Mesenchymal stem cell (in vitro differentiated cells and primary cell): ENCODE data around the gene GDF11.
"Not testable (repeated sequence)": the region's sequence is repeated elsewhere in the genome, so short reads cannot be mapped to it uniquely, and the experiment has no call there.

Experiments
- DNase-seq: peaks from one replicate; pipeline ENCODE4 v3.0.0-alpha.2; 2013
- H2AFZ ChIP-seq: one replicate; pipeline ENCODE4 v1.6.1; 2013; ENCODE audit warnings: low read depth, mild to moderate bottlenecking, control low read depth, inconsistent platforms, low read length, moderate library complexity
- H2AK5ac ChIP-seq: 2 replicates; pipeline ENCODE4 v1.6.1; 2013; ENCODE audit warnings: low read length, moderate library complexity, mild to moderate bottlenecking, inconsistent platforms; ENCODE audit not compliant: severe bottlenecking
- H2BK120ac ChIP-seq: one replicate; pipeline ENCODE4 v1.6.1; 2013; ENCODE audit warnings: low read depth, mild to moderate bottlenecking, inconsistent platforms, low read length, moderate library complexity
- H2BK12ac ChIP-seq, 2 experiments: one replicate each; pipeline ENCODE4 v1.6.1; 2013; ENCODE audit warnings: inconsistent platforms in 2 of 2, low read length in 2 of 2, mild to moderate bottlenecking in 2 of 2, moderate library complexity in 2 of 2, control low read depth in 1 of 2
- H2BK15ac ChIP-seq: one replicate; pipeline ENCODE4 v1.6.1; 2013; ENCODE audit warnings: mild to moderate bottlenecking, low read depth, inconsistent platforms; ENCODE audit not compliant: poor library complexity, severe bottlenecking
- H2BK5ac ChIP-seq: 2 replicates; pipeline ENCODE4 v1.6.1; 2013; ENCODE audit warnings: low read depth, mild to moderate bottlenecking, low read length, control low read depth, inconsistent platforms; ENCODE audit not compliant: poor library complexity, severe bottlenecking
- H3K14ac ChIP-seq, 2 experiments: one replicate each; pipeline ENCODE4 v1.6.1; 2013; ENCODE audit warnings: inconsistent platforms in 2 of 2, low read length in 2 of 2, control low read depth in 1 of 2, mild to moderate bottlenecking in 1 of 2, moderate library complexity in 1 of 2
- H3K18ac ChIP-seq, 2 experiments: one replicate each; pipeline ENCODE4 v1.6.1; 2013; ENCODE audit warnings: inconsistent platforms in 2 of 2, low read length in 2 of 2, control low read depth in 1 of 2, low read depth in 1 of 2, mild to moderate bottlenecking in 1 of 2
- H3K23ac ChIP-seq, 2 experiments: one replicate each; pipeline ENCODE4 v1.6.1; 2013; ENCODE audit warnings: inconsistent platforms in 2 of 2, low read length in 2 of 2, mild to moderate bottlenecking in 2 of 2, moderate library complexity in 2 of 2, control low read depth in 1 of 2
- H3K27ac ChIP-seq: 2 replicates; pipeline ENCODE4 v1.5.1; 2013; ENCODE audit warnings: mild to moderate bottlenecking, moderate library complexity, low read length, control low read depth, inconsistent platforms; ENCODE audit not compliant: poor library complexity, severe bottlenecking
- H3K27me3 ChIP-seq, 2 experiments: 2 replicates each; pipeline versions ENCODE4 v1.6.1 to v1.7.0; 2013; ENCODE audit warnings: low read length in 2 of 2, mild to moderate bottlenecking in 2 of 2, moderate library complexity in 2 of 2, control low read depth in 1 of 2, inconsistent platforms in 1 of 2; ENCODE audit not compliant: control insufficient read depth in 1 of 2, insufficient read depth in 1 of 2
- H3K36me3 ChIP-seq, 2 experiments: 2 replicates each; pipeline versions ENCODE4 v1.6.1 to v1.7.0; 2013; ENCODE audit warnings: low read length in 2 of 2, control low read depth in 1 of 2, inconsistent platforms in 1 of 2, low read depth in 1 of 2, mild to moderate bottlenecking in 1 of 2; ENCODE audit not compliant: insufficient read depth in 2 of 2, control insufficient read depth in 1 of 2
- H3K4ac ChIP-seq, 2 experiments: one replicate each; pipeline ENCODE4 v1.6.1; 2013; ENCODE audit warnings: inconsistent platforms in 2 of 2, low read length in 2 of 2, mild to moderate bottlenecking in 2 of 2, moderate library complexity in 2 of 2, control low read depth in 1 of 2, low read depth in 1 of 2
- H3K4me1 ChIP-seq: 2 replicates; pipeline ENCODE4 v1.6.1; 2013; ENCODE audit warnings: low read depth, low read length, control low read depth; ENCODE audit not compliant: control insufficient read depth, insufficient read depth
- H3K4me2 ChIP-seq: 2 replicates; pipeline ENCODE4 v1.6.1; 2013; ENCODE audit warnings: low read length, mild to moderate bottlenecking, inconsistent platforms; ENCODE audit not compliant: poor library complexity, severe bottlenecking
- H3K4me3 ChIP-seq, 2 experiments: 2 replicates each; pipeline versions ENCODE4 v1.5.1 to v1.7.0; 2013; ENCODE audit warnings: low read length in 2 of 2, mild to moderate bottlenecking in 2 of 2, control low read depth in 1 of 2, low read depth in 1 of 2; ENCODE audit not compliant: insufficient read depth in 1 of 2
- H3K79me1 ChIP-seq: replicated peaks from 2 replicates; pipeline ENCODE4 v1.6.1; 2013; ENCODE audit warnings: mild to moderate bottlenecking, control low read depth, low read length, inconsistent platforms; ENCODE audit not compliant: poor library complexity, severe bottlenecking
- H3K9ac ChIP-seq: 2 replicates; pipeline ENCODE4 v1.7.0; 2013; ENCODE audit warnings: mild to moderate bottlenecking, low read length, moderate library complexity
- H3K9me3 ChIP-seq: 2 replicates; pipeline ENCODE4 v1.7.0; 2013; ENCODE audit warnings: mild to moderate bottlenecking, low read length; ENCODE audit not compliant: control insufficient read depth
- H4K8ac ChIP-seq: one replicate; pipeline ENCODE4 v1.6.1; 2013; ENCODE audit warnings: inconsistent platforms, mild to moderate bottlenecking, low read length, moderate library complexity
- H4K91ac ChIP-seq: one replicate; pipeline ENCODE4 v1.6.1; 2013; ENCODE audit warnings: mild to moderate bottlenecking, low read length, inconsistent platforms
- whole genome bisulfite sequencing: methylation state at CpG from one replicate; pipeline ENCODE4 v1.1.7; 2013; ENCODE audit warnings: mixed read lengths; 5-methylcytosine and 5-hydroxymethylcytosine counted together

GDF11 gene

DNA sequence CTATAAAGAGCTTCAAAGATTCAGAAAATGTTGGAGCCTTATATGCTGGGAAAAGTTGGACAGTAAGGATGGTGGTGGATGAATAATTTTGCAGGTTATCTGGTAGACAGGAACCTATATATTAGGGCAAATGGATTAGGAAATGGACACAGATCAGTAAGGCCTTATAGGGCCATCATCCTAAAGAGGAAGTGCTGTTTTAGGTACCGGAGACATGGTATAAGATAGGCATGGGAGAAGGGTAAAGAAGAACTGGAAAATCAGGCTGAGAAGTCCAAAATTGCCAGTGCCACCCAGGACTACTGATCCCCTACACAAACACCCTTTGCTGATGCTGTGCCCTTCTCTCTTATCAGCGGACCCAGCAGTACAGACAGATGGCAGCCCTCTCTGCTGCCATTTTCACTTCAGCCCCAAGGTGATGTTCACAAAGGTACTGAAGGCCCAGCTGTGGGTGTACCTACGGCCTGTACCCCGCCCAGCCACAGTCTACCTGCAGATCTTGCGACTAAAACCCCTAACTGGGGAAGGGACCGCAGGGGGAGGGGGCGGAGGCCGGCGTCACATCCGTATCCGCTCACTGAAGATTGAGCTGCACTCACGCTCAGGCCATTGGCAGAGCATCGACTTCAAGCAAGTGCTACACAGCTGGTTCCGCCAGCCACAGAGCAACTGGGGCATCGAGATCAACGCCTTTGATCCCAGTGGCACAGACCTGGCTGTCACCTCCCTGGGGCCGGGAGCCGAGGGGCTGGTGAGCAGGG, 5.5 kb downstream of the GDF11 start:
- WGBS = 95% methylated on average over 18 of the region's 18 CpGs
- Histone ChIP-seq H3K23ac (peak overlapping the region in 1 of 2 experiments; percentile 54), H2BK15ac (no peak overlapping the region)

DNA sequence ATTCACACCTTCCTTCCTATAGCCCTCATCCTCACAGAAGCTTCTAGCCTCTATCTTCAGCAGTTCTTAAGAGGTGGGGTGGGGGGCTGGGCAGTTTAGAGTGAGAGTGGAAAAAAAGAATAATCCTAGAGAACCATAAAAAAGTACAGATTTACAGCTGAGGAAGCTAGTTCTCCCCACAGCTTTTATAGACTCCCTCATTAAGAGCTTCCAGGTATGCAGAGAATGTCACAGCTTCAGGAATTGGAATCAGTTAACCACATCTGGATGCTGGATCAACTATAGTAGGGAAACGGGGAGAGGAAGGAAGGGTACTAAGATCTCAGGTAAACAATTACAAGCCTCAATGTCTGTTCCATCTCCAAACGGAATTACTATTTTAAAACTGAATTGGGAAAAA, 12.3 kb downstream of the GDF11 start:
- Histone ChIP-seq H3K23ac (no peak overlapping the region), H2AK5ac (no peak overlapping the region), H3K4me3 (no peak overlapping the region), H3K4ac (no peak overlapping the region), H2BK12ac (no peak overlapping the region), H2BK15ac (no peak overlapping the region), H2BK5ac (no peak overlapping the region), H3K9me3 (no peaks in the 10 kb centered on the region), H3K4me2 (no peak overlapping the region), H4K8ac (no peak overlapping the region), H2AFZ (no peak overlapping the region), H4K91ac (no peak overlapping the region), H3K27me3 (no peaks in the 10 kb centered on the region), H3K9ac (no peak overlapping the region), H2BK120ac (no peak overlapping the region), H3K79me1 (peaks cover 20% of the 10 kb centered on the region), H3K27ac (no peak overlapping the region), H3K4me1 (no peaks in the 10 kb centered on the region), H3K18ac (no peak overlapping the region), H3K14ac (no peak overlapping the region), H3K36me3 (peaks cover 50 to 94% of the 10 kb centered on the region in 2 experiments)
- 50% methylated on average over 1 of the region's 2 CpGs for WGBS
- no peak for DNase-seq

More for the DNA sequence above, 5.5 kb downstream of the GDF11 start:
- Histone ChIP-seq H2BK5ac (no peak overlapping the region), H2AFZ (no peak overlapping the region), H3K4ac (no peak overlapping the region), H3K27ac (no peak overlapping the region), H3K79me1 (peaks cover 25% of the 10 kb centered on the region), H3K4me3 (no peak overlapping the region), H3K9ac (no peak overlapping the region), H3K4me1 (peaks cover 16% of the 10 kb centered on the region), H3K4me2 (no peak overlapping the region), H4K8ac (no peak overlapping the region), H3K36me3 (peaks cover 38 to 47% of the 10 kb centered on the region in 2 experiments), H2BK12ac (no peak overlapping the region), H3K14ac (no peak overlapping the region), H4K91ac (no peak overlapping the region), H2BK120ac (no peak overlapping the region), H3K27me3 (no peaks in the 10 kb centered on the region), H3K9me3 (no peaks in the 10 kb centered on the region), H2AK5ac (no peak overlapping the region), H3K18ac (no peak overlapping the region)
- DNase-seq = no peak

DNA sequence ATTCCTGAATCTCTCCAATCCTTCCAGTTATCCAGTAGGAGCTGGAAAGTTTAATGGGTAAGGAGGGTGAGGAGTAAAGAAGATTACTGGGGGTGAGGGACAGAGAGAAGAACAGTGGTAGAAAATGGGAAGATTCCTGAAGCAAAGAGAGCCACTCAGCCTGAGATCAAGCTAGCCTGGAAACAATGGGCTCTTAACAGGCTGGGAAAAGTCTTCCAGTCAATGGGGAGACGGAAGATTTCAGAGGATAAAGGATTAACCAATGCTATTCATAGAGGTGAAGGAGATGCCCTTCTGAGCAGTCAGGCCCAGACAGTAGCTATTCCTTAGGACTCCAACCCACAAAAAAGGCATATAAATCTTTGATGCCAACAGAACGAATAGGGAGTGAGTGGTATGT, 14.8 kb downstream of the GDF11 start:
- Histone ChIP-seq H4K91ac (no peak overlapping the region), H2BK120ac (no peak overlapping the region), H3K9me3 (no peaks in the 10 kb centered on the region), H3K4ac (no peak overlapping the region), H3K79me1 (peaks cover 14% of the 10 kb centered on the region), H2AK5ac (no peak overlapping the region), H3K18ac (no peak overlapping the region), H3K9ac (no peak overlapping the region), H2BK15ac (no peak overlapping the region), H2AFZ (no peak overlapping the region), H3K27me3 (no peaks in the 10 kb centered on the region), H3K4me3 (no peak overlapping the region), H3K23ac (no peak overlapping the region), H2BK5ac (no peak overlapping the region), H3K4me2 (no peak overlapping the region), H4K8ac (no peak overlapping the region), H3K27ac (no peak overlapping the region), H3K14ac (no peak overlapping the region), H3K36me3 (peaks cover 35 to 92% of the 10 kb centered on the region in 2 experiments), H2BK12ac (no peak overlapping the region), H3K4me1 (no peaks in the 10 kb centered on the region)
- 86% methylated on average over 2 of the region's 2 CpGs for WGBS
- DNase-seq = no peak

DNA sequence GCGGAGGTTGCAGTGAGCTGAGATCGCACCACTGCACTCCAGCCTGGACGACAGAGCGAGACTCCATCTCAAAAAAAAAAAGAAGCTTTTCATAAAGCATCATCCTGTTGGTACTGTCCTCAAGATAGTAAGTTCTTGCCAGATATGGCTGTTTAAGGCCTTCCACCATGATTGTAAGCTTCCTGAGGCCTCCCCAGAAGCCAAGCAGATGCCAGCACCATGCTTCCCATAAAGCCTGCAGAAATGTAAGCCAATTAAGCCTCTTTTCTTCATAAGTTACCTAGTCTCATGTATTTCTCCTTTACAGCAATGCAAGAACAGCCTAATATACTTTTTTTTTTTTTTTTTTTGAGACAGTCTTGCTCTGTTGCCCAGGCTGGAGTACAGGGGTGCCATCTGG, 15.7 kb downstream of the GDF11 start:
- not testable (repeated sequence) for H3K4me3 ChIP-seq, H2BK12ac ChIP-seq, H2BK5ac ChIP-seq, H3K4me1 ChIP-seq, H3K14ac ChIP-seq, H3K18ac ChIP-seq, H3K23ac ChIP-seq, H3K9ac ChIP-seq, H3K27ac ChIP-seq, H4K91ac ChIP-seq, DNase-seq, H3K4ac ChIP-seq, H3K9me3 ChIP-seq, H4K8ac ChIP-seq, H2BK120ac ChIP-seq, H3K4me2 ChIP-seq, H2AFZ ChIP-seq, H2BK15ac ChIP-seq, H2AK5ac ChIP-seq, H3K27me3 ChIP-seq
- Histone ChIP-seq H3K36me3 (peaks cover 36 to 91% of the 10 kb centered on the region in 2 experiments), H3K79me1 (peaks cover 15% of the 10 kb centered on the region)
- WGBS = 98% methylated on average over 4 of the region's 4 CpGs
